Heart left ventricle (tissue), 13 donors: Measurements from ENCODE around the gene ATP5PD.

Source experiments
- CTCF ChIP-seq, 12 donors: fragments of 200-600 bp; sonication (generic) in 4 of 12; IDR thresholded peaks; one replicate each; pipeline versions ENCODE4 v1.5.0 to v1.8.0; 2018 to 2022; ENCODE audit warnings: antibody characterized with exemption in 12 of 12, mild to moderate bottlenecking in 5 of 12
- POLR2A ChIP-seq, 2 donors: fragments of 450-650 bp; IDR thresholded peaks; one replicate each; pipeline ENCODE4 v1.6.1; 2017; ENCODE audit warnings: antibody characterized with exemption in 2 of 2, mild to moderate bottlenecking in 2 of 2, moderate library complexity in 2 of 2
- donor health status: ischemic (EF 13 %, LVEDD 7.1; RV severe dilation, severe dysfunction).
- donor health status: DM: no; HTN: yes; CAD: no.
- donor health status: DM: no; HTN: no; CAD: no.
- donor health status: ischemic (EF 25% LVEDD 6.9; RV normal size, moderate dysfunction).
- donor health status: ischemic (EF 25% LVEDD 5.7; RV mildly dilated, moderate dysfunction).
- donor health status: ischemic (EF 35%, LVEDD 5.7; RV mildly dilated, moderate dysfunction).
- donor health status: nonischemic (EF 11% LVEDD 7.7; RV severe dilation, severe dysfunction).
- donor health status: DM: yes; HTN: yes; CAD: no.
- donor health status: PGD.
- donor health status: ischemic (EF 29% LVEDD 5.4; RV normal size, mild dysfunction).
- donor health status: nonischemic (EF 23%, LVEDD 6.1; RV moderate dilation, normal function).

- no peak for TF ChIP-seq CTCF (IDR thresholded peaks at IDR 0.05)
- TF ChIP-seq POLR2A (IDR thresholded peaks at IDR 0.05), result no peak
Observed at GRCh38 chr17:75019146-75019545, 27.6 kb downstream of the ATP5PD start.
